OCI-LY3 (cell line): Measurements from ENCODE around the gene CABLES1.

Experiments used
- EZH2phosphoT487 ChIP-seq: fragments of 200-600 bp; shearing (Covaris generic); IDR thresholded peaks from 2 replicates; pipeline ENCODE4 v1.6.1; 2018; ENCODE audit warnings: antibody characterized with exemption, mixed run types, low read depth
- TF ChIP-seq, protein P1 (sequence below): fragments of 200-600, 300-600 bp; sonication (generic); IDR thresholded peaks from 2 replicates; pipeline ENCODE4 v1.5.1; 2014; ENCODE audit warnings: antibody characterized with exemption, low read length, low read depth

DNA sequence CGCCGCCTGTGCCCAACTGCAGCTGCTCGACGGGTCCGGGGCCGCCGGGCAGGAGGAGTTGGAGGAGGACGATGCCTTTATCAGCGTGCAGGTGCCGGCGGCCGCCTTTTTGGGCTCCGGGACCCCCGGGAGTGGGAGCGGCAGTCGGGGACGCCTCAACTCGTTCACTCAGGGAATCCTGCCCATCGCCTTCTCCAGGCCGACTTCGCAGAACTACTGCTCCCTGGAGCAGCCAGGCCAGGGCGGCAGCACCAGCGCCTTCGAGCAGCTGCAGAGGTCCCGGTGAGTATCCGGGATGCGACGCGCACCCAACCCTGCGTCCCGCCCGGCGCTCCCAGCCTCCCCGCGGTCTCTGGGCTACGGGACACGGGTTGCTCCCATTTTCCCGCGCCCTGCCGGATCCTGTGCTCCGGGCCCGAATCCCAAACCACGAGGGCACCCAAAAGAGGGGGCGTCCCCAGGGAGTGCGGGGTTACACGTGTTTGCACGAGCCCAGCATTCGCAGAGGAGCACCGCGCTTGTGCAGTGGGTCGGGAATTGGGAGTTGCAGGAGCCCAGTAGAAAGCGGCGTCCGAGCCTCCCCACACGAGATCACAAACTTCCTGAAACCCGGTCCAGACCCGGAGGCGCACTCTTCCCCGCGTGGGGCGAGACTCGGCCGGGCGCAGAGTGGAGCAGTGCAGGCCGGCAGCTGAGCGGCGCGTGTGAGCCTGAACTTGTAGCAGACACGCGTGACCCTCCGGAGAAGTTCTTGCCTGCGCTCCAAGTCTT, 1.2 kb downstream of the CABLES1 start:
- TF ChIP-seq, protein P1, sequence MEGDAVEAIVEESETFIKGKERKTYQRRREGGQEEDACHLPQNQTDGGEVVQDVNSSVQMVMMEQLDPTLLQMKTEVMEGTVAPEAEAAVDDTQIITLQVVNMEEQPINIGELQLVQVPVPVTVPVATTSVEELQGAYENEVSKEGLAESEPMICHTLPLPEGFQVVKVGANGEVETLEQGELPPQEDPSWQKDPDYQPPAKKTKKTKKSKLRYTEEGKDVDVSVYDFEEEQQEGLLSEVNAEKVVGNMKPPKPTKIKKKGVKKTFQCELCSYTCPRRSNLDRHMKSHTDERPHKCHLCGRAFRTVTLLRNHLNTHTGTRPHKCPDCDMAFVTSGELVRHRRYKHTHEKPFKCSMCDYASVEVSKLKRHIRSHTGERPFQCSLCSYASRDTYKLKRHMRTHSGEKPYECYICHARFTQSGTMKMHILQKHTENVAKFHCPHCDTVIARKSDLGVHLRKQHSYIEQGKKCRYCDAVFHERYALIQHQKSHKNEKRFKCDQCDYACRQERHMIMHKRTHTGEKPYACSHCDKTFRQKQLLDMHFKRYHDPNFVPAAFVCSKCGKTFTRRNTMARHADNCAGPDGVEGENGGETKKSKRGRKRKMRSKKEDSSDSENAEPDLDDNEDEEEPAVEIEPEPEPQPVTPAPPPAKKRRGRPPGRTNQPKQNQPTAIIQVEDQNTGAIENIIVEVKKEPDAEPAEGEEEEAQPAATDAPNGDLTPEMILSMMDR: no peak
- TF ChIP-seq EZH2phosphoT487: no peak
